Measurements from ENCODE around the gene FAM107B. TPM values are rescaled to one million over a fixed set of nuclear protein-coding genes. Genes with fewer than 3 reads are reported as not detected.

The FAM107B gene
- total and polyA plus RNA-seq, 2 of the 13 experiments (the other 11 are each of a cell fraction or from before 2014, with no cell fraction given): 15.7 to 24.8 TPM

GRCh38 chr10:14563359-14563940 is 211.2 kb downstream of the FAM107B start:
- no TSS peak for BruUV-seq (replicated peaks)
- H3K4me1 ChIP-seq (ENCODE audit: insufficient read depth, low read length): peaks cover 26% of the 10 kb centered on the region
- ATAC-seq (no peak), FAIRE-seq (no peak), DNase-seq (ENCODE audit: low spot score) (no peak)
- ChIA-PET CTCF (ENCODE audit: low intra/inter-chr PET ratio, low total read pairs) (no interaction called here), POLR2A (interaction anchor here (1.7 kb wide), 1 partner anchor 9 kb away, joined by 4 read pairs; no protein-coding TSS in a partner anchor)
- H3K4me3 ChIP-seq (replicated peaks in 1 of 3; ENCODE audit: insufficient read depth in 1 of 3, low read depth in 2 of 3, low read length in 3 of 3): no peak overlapping the region
- in situ Hi-C loops (cut with HindIII; ENCODE audit: extremely low pct_ligation_motif_present, low pct_unique_long_range_greater_than_20kb) (no loop called here), intact Hi-C loops (cut with micrococcal nuclease; ENCODE audit: unreplicated experiment) (no loop called here)
- no peaks in the 10 kb centered on the region for H3K9me3 ChIP-seq (ENCODE audit: low read length)
- H3K27me3 ChIP-seq (ENCODE audit: control insufficient read depth in 1 of 2, insufficient read depth in 2 of 2, low read length in 2 of 2): no peaks in the 10 kb centered on the region
- H3K4me2 ChIP-seq (ENCODE audit: low read depth, low read length): no peak overlapping the region
- no peak overlapping the region for H3K27ac ChIP-seq (ENCODE audit: extremely low read length, insufficient read depth, low read length)
- no peak overlapping the region for H3K9ac ChIP-seq (ENCODE audit: insufficient read depth, low read depth, low read length)
- no peak overlapping the region for H2AFZ ChIP-seq (ENCODE audit: low read length)
- 95% methylated on average over 4 of the region's 4 CpGs for WGBS (ENCODE audit: low lambda C conversion rate)
- peaks cover 19% of the 10 kb centered on the region for H3K79me2 ChIP-seq (ENCODE audit: insufficient read depth, low read length)
- TF ChIP-seq NFATC3 (CRISPR knock-in tag; IDR thresholded peaks at IDR 0.05) (no peak), MAFK (conservative IDR thresholded peaks at IDR 0.05 in 1 of 2, IDR thresholded peaks at IDR 0.05 in 1 of 2; ENCODE audit: low read length in 2 of 2) (peak; percentile 67 to 79), MAFF (IDR thresholded peaks at IDR 0.05; ENCODE audit: low read depth, low read length) (peak; percentile 59; the same call in 1 of the 2 replicates)
- H3K36me3 ChIP-seq (replicated peaks in 1 of 2; ENCODE audit: control insufficient read depth in 1 of 2, insufficient read depth in 2 of 2, low read length in 2 of 2): peaks cover 5 to 6% of the 10 kb centered on the region in 2 experiments; a peak in 4 of 5 replicates
- H4K20me1 ChIP-seq (ENCODE audit: insufficient read depth, low read length): no peaks in the 10 kb centered on the region

GRCh38 chr10:14563076-14563336 is 211.7 kb downstream of the FAM107B start:
- FAIRE-seq: no peak
- Histone ChIP-seq H3K9me3 (ENCODE audit: low read length) (no peaks in the 10 kb centered on the region), H3K27ac (ENCODE audit: extremely low read length, insufficient read depth, low read length) (no peak overlapping the region), H3K27me3 (ENCODE audit: control insufficient read depth in 1 of 2, insufficient read depth in 2 of 2, low read length in 2 of 2) (no peaks in the 10 kb centered on the region), H3K4me3 (replicated peaks in 1 of 3; ENCODE audit: insufficient read depth in 1 of 3, low read depth in 2 of 3, low read length in 3 of 3) (no peak overlapping the region), H3K36me3 (replicated peaks in 1 of 2; ENCODE audit: control insufficient read depth in 1 of 2, insufficient read depth in 2 of 2, low read length in 2 of 2) (peaks cover 2 to 5% of the 10 kb centered on the region in 2 experiments; a peak in 4 of 5 replicates), H4K20me1 (ENCODE audit: insufficient read depth, low read length) (no peaks in the 10 kb centered on the region), H3K9ac (ENCODE audit: insufficient read depth, low read depth, low read length) (no peak overlapping the region), H3K4me2 (ENCODE audit: low read depth, low read length) (no peak overlapping the region), H2AFZ (ENCODE audit: low read length) (no peak overlapping the region), H3K79me2 (ENCODE audit: insufficient read depth, low read length) (peaks cover 19% of the 10 kb centered on the region), H3K4me1 (ENCODE audit: insufficient read depth, low read length) (peaks cover 26% of the 10 kb centered on the region)
- in situ Hi-C loops (cut with HindIII; ENCODE audit: extremely low pct_ligation_motif_present, low pct_unique_long_range_greater_than_20kb) (no loop called here), intact Hi-C loops (cut with micrococcal nuclease; ENCODE audit: unreplicated experiment) (no loop called here)
- DNase-seq (ENCODE audit: low spot score): no peak
- WGBS (ENCODE audit: low lambda C conversion rate): 96% methylated on average over 3 of the region's 3 CpGs
- POLR2A ChIA-PET: interaction anchor here (1.7 kb wide), 1 partner anchor 9 kb away, joined by 4 read pairs; no protein-coding TSS in a partner anchor
- no TSS peak for BruUV-seq (replicated peaks)
- no peak for ATAC-seq
- CTCF ChIA-PET (ENCODE audit: low intra/inter-chr PET ratio, low total read pairs): no interaction called here
- TF ChIP-seq ZNF124 (CRISPR knock-in tag; IDR thresholded peaks at IDR 0.05) (no peak), ETV5 (CRISPR knock-in tag; IDR thresholded peaks at IDR 0.05; ENCODE audit: borderline replicate concordance) (no peak), ZNF367 (CRISPR knock-in tag; IDR thresholded peaks at IDR 0.05; ENCODE audit: borderline replicate concordance) (no peak), PHF8 (CRISPR knock-in tag; IDR thresholded peaks at IDR 0.05) (no peak), ZNF570 (CRISPR knock-in tag; IDR thresholded peaks at IDR 0.05; ENCODE audit: borderline replicate concordance) (no peak), SIX4 (CRISPR knock-in tag; IDR thresholded peaks at IDR 0.05) (no peak), ZNF501 (CRISPR knock-in tag; IDR thresholded peaks at IDR 0.05) (no peak), ATF6 (CRISPR knock-in tag; conservative IDR thresholded peaks at IDR 0.05) (no peak), ZBTB25 (CRISPR knock-in tag; IDR thresholded peaks at IDR 0.05) (no peak), GTF3A (CRISPR knock-in tag; conservative IDR thresholded peaks at IDR 0.05) (no peak)
- TF ChIP-seq, protein P1, sequence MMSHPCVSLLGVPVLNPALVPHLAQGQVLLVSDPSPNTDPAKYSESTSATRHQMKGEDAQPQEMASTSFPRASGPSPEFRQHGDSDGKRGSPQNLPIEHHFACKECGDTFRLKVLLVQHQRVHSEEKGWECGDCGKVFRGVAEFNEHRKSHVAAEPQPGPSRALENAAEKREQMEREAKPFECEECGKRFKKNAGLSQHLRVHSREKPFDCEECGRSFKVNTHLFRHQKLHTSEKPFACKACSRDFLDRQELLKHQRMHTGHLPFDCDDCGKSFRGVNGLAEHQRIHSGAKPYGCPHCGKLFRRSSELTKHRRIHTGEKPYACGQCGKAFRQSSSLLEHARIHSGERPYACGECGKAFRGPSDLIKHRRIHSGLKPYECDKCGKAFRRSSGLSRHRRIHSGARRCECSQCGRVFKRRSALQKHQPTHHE (CRISPR knock-in tag; IDR thresholded peaks at IDR 0.05; ENCODE audit: borderline replicate concordance): no peak
